ENCODE results near the gene B3GAT3.
A peak's percentile ranks its signal among the peaks of the same experiment; 100 is the strongest.

The B3GAT3 gene

GRCh38 chr11:62610814-62611704 lies 10.7 kb downstream of the B3GAT3 start:
- TF ChIP-seq CTCF (IDR thresholded peaks at IDR 0.05; ENCODE audit: low read depth, low read length, missing control alignments), result no peak
- H3K4me3 ChIP-seq (ENCODE audit: low read depth, low read length), result peak overlapping the region; percentile 74
- in situ Hi-C loops (cut with HindIII; ENCODE audit: low sequenced_read_pairs), result no loop called here
- DNase-seq (ENCODE audit: low read depth), result no peak

- in situ Hi-C loops (cut with HindIII; ENCODE audit: low sequenced_read_pairs), result no loop called here
- DNase-seq (ENCODE audit: low read depth), result no peak
- TF ChIP-seq CTCF (IDR thresholded peaks at IDR 0.05; ENCODE audit: low read depth, low read length, missing control alignments), result no peak
- no peak overlapping the region for H3K4me3 ChIP-seq (ENCODE audit: low read depth, low read length)
These were observed 11.4 kb downstream of the B3GAT3 start for GRCh38 chr11:62610403-62610802.

- no peak for DNase-seq (ENCODE audit: low read depth)
- no peak overlapping the region for H3K4me3 ChIP-seq (ENCODE audit: low read depth, low read length)
- no peak for TF ChIP-seq CTCF (IDR thresholded peaks at IDR 0.05; ENCODE audit: low read depth, low read length, missing control alignments)
- in situ Hi-C loops (cut with HindIII; ENCODE audit: low sequenced_read_pairs), result no loop called here
These were observed 13.0 kb downstream of the B3GAT3 start for GRCh38 chr11:62608776-62609175.

- DNase-seq (ENCODE audit: low read depth), result no peak
- TF ChIP-seq CTCF (IDR thresholded peaks at IDR 0.05; ENCODE audit: low read depth, low read length, missing control alignments), result no peak
- in situ Hi-C loops (cut with HindIII; ENCODE audit: low sequenced_read_pairs), result no loop called here
- no peak overlapping the region for H3K4me3 ChIP-seq (ENCODE audit: low read depth, low read length)
These were observed 14.1 kb downstream of the B3GAT3 start for GRCh38 chr11:62607714-62608113.

- DNase-seq (ENCODE audit: low read depth), result no peak
- no peak overlapping the region for H3K4me3 ChIP-seq (ENCODE audit: low read depth, low read length)
- no peak for TF ChIP-seq CTCF (IDR thresholded peaks at IDR 0.05; ENCODE audit: low read depth, low read length, missing control alignments)
- in situ Hi-C loops (cut with HindIII; ENCODE audit: low sequenced_read_pairs), result no loop called here
These were observed 15.9 kb downstream of the B3GAT3 start for GRCh38 chr11:62605902-62606301.

- no peak for TF ChIP-seq CTCF (IDR thresholded peaks at IDR 0.05; ENCODE audit: low read depth, low read length, missing control alignments)
- no peak overlapping the region for H3K4me3 ChIP-seq (ENCODE audit: low read depth, low read length)
- DNase-seq (ENCODE audit: low read depth), result no peak
- in situ Hi-C loops (cut with HindIII; ENCODE audit: low sequenced_read_pairs), result no loop called here
These were observed 16.3 kb downstream of the B3GAT3 start for GRCh38 chr11:62605467-62605866.

Data from astrocyte of the cerebellum (primary cell).